ENCODE measurements around the gene POLK.

DNA sequence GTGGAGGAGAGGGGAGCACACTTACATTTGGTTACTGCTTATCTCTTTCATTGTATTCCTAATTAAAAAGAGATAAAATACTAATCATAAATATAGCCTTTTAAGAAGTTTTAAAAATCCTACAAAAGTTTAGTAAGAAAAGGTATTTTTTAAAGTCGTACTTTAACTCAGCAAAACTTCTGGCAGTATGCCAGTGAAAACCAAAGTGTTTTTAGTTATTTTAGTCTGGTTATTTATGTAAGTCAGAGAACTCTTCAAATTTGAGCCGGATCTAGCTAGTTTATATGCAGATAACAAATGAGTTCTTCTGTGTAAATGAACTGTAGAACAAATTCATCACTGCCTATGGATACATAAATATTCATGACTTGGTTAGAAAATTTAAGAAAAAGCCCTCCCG lies 63.1 kb downstream of the POLK start:
- TF ChIP-seq, protein P1, sequence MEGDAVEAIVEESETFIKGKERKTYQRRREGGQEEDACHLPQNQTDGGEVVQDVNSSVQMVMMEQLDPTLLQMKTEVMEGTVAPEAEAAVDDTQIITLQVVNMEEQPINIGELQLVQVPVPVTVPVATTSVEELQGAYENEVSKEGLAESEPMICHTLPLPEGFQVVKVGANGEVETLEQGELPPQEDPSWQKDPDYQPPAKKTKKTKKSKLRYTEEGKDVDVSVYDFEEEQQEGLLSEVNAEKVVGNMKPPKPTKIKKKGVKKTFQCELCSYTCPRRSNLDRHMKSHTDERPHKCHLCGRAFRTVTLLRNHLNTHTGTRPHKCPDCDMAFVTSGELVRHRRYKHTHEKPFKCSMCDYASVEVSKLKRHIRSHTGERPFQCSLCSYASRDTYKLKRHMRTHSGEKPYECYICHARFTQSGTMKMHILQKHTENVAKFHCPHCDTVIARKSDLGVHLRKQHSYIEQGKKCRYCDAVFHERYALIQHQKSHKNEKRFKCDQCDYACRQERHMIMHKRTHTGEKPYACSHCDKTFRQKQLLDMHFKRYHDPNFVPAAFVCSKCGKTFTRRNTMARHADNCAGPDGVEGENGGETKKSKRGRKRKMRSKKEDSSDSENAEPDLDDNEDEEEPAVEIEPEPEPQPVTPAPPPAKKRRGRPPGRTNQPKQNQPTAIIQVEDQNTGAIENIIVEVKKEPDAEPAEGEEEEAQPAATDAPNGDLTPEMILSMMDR (IDR thresholded peaks at IDR 0.05 in 4 of 5, conservative IDR thresholded peaks at IDR 0.05 in 1 of 5), result no peak
- TF ChIP-seq POLR2A (IDR thresholded peaks at IDR 0.05), result no peak

Measured in gastrocnemius medialis (tissue), 4 donors.